Measurements from ENCODE around the gene RAB30. TPM values are rescaled to one million over a fixed set of nuclear protein-coding genes. Genes with fewer than 3 reads are reported as not detected.

Gene RAB30
- total RNA-seq, 2 experiments from 2014 or later, result 9.8 to 10.9 TPM

- intact Hi-C loops (cut with micrococcal nuclease), result no loop called here
- Mint-ChIP-seq H3K36me3 (ENCODE audit: low read depth) (peaks cover 8% of the 10 kb centered on the region), H3K27me3 (no peaks in the 10 kb centered on the region), H3K4me1 (ENCODE audit: low read depth) (peaks cover 12% of the 10 kb centered on the region), H3K27ac (no peak overlapping the region), H3K4me3 (no peak overlapping the region), H3K9me3 (no peaks in the 10 kb centered on the region)
- ChIA-PET CTCF (interaction anchor here (1.1 to 2.6 kb wide), 3 partner anchors 24 to 148 kb away, joined by 3 to 6 read pairs (median 3); no protein-coding TSS in a partner anchor), POLR2A (interaction anchor here (2.7 kb wide), 1 partner anchor 12 kb away, joined by 13 read pairs; no protein-coding TSS in a partner anchor)
- DNase-seq (no peak), ATAC-seq (no peak)
- no peak for TF ChIP-seq CTCF (IDR thresholded peaks at IDR 0.05)
Measured at GRCh38 chr11:83087035-83087434, 15.3 kb upstream of the RAB30 start.

GRCh38 chr11:83079820-83080219 is 8.1 kb upstream of the RAB30 start:
- CTCF ChIA-PET, result interaction anchor here (0.9 kb wide), 1 partner anchor 10 kb away, joined by 3 read pairs; no protein-coding TSS in a partner anchor
- Mint-ChIP-seq H3K27me3 (no peaks in the 10 kb centered on the region), H3K27ac (peak overlapping the region; percentile 44), H3K4me3 (no peak overlapping the region), H3K36me3 (ENCODE audit: low read depth) (peaks cover 34% of the 10 kb centered on the region), H3K4me1 (ENCODE audit: low read depth) (peaks cover 21% of the 10 kb centered on the region), H3K9me3 (no peaks in the 10 kb centered on the region)
- DNase-seq, result no peak
- POLR2A ChIA-PET, result interaction anchor here (1.0 to 1.1 kb wide), 2 partner anchors 8 to 178 kb away, joined by 3 read pairs; partner anchors contain the start of genes DDIAS and RAB30
- intact Hi-C loops (cut with micrococcal nuclease), result loop anchor here (10.0 kb wide), 1 partner anchor 115 kb away; the partner anchor contains the start of gene ANKRD42
- no peak for TF ChIP-seq CTCF (IDR thresholded peaks at IDR 0.05)
- no peak for ATAC-seq

GRCh38 chr11:83078269-83078668 is 6.6 kb upstream of the RAB30 start:
- ATAC-seq (no peak), DNase-seq (no peak)
- peaks cover 29% of the 10 kb centered on the region for H3K36me3 Mint-ChIP-seq (ENCODE audit: low read depth)
- intact Hi-C loops (cut with micrococcal nuclease), result loop anchor here (10.0 kb wide), 1 partner anchor 117 kb away; the partner anchor contains the start of gene ANKRD42
- no peaks in the 10 kb centered on the region for H3K27me3 Mint-ChIP-seq
- no peak overlapping the region for H3K4me3 Mint-ChIP-seq
- no peak for TF ChIP-seq CTCF (IDR thresholded peaks at IDR 0.05)
- H3K27ac Mint-ChIP-seq, result no peak overlapping the region
- ChIA-PET CTCF (no interaction called here), POLR2A (no interaction called here)
- H3K4me1 Mint-ChIP-seq (ENCODE audit: low read depth), result peaks cover 29% of the 10 kb centered on the region
- H3K9me3 Mint-ChIP-seq, result no peaks in the 10 kb centered on the region

- ChIA-PET CTCF (interaction anchor here (0.9 to 2.4 kb wide), 7 partner anchors 9 to 169 kb away, joined by 3 to 8 read pairs (median 3); partner anchors contain the start of gene PCF11), POLR2A (interaction anchor here (1.1 to 5.9 kb wide), 8 partner anchors 11 to 174 kb away, joined by 3 to 44 read pairs (median 4); partner anchors contain the start of genes DDIAS, PCF11 and PRCP)
- H3K27me3 Mint-ChIP-seq, result no peaks in the 10 kb centered on the region
- intact Hi-C loops (cut with micrococcal nuclease), result loop anchor here (5.0 to 10.0 kb wide), 3 partner anchors 77 to 172 kb away; partner anchors contain the start of genes ANKRD42, DDIAS and PRCP
- TF ChIP-seq CTCF (IDR thresholded peaks at IDR 0.05), result no peak
- no peak overlapping the region for H3K27ac Mint-ChIP-seq
- no peak for DNase-seq
- no peak for ATAC-seq
- H3K4me3 Mint-ChIP-seq, result no peak overlapping the region
- no peaks in the 10 kb centered on the region for H3K9me3 Mint-ChIP-seq
- H3K36me3 Mint-ChIP-seq (ENCODE audit: low read depth), result peaks cover 11% of the 10 kb centered on the region
- peaks cover 39% of the 10 kb centered on the region for H3K4me1 Mint-ChIP-seq (ENCODE audit: low read depth)
Measured at GRCh38 chr11:83073884-83074283, 2.2 kb upstream of the RAB30 start.

- TF ChIP-seq CTCF (IDR thresholded peaks at IDR 0.05), result no peak
- Mint-ChIP-seq H3K4me1 (ENCODE audit: low read depth) (peaks cover 42% of the 10 kb centered on the region), H3K27me3 (no peaks in the 10 kb centered on the region), H3K36me3 (ENCODE audit: low read depth) (peaks cover 11% of the 10 kb centered on the region), H3K9me3 (no peaks in the 10 kb centered on the region), H3K4me3 (no peak overlapping the region), H3K27ac (no peak overlapping the region)
- ATAC-seq (no peak), DNase-seq (no peak)
- intact Hi-C loops (cut with micrococcal nuclease), result loop anchor here (5.0 to 10.0 kb wide), 3 partner anchors 76 to 171 kb away; partner anchors contain the start of genes ANKRD42, DDIAS and PRCP
- ChIA-PET CTCF (interaction anchor here (0.6 to 2.4 kb wide), 7 partner anchors 8 to 169 kb away, joined by 3 to 8 read pairs (median 3); partner anchors contain the start of gene PCF11), POLR2A (interaction anchor here (1.2 to 5.9 kb wide), 5 partner anchors 10 to 162 kb away, joined by 3 to 44 read pairs (median 13); partner anchors contain the start of gene PCF11)
Measured at GRCh38 chr11:83073258-83073657, 1.6 kb upstream of the RAB30 start.

Measured in activated CD8-positive, alpha-beta T cell treated with anti-CD3 and anti-CD28 coated beads for 36 hours (primary cell).